Stimulated activated CD8-positive, alpha-beta memory T cell treated with anti-CD3 and anti-CD28 coated beads, Interleukin-15, amount 100 ng/mL, for 48 hours (primary cell): ENCODE results near the gene PIP4K2C.
"Not testable (repeated sequence)": the region's sequence is repeated elsewhere in the genome, so short reads cannot be mapped to it uniquely, and the experiment has no call there.

ENCODE experiments used
- DNase-seq, 2 donors: peaks; one replicate each; pipeline ENCODE4 v3.0.0-alpha.2; 2020; ENCODE audit warnings: low read depth in 2 of 2

Gene PIP4K2C

GRCh38 chr12:57636731-57637130 is 45.7 kb downstream of the PIP4K2C start:
- DNase-seq, result not testable (repeated sequence)

DNA sequence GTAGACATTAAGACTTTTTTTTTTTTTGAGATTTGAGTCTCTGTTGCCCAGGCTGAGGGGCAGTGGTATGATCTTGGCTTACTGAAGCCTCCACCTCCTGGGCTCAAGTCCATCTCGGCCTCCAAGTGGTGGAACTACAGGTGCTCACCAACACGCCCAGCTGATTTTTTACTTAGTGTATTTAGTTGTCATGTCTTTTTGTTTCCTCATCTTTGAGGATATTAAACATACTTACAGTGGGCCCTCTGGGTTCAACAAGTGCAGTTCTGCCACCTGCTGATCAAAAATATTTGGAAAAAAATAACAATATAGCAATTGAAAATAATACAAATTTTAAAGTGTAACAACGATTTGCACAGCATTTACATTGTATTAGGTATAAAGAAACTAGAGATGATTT is 46.4 kb downstream of the PIP4K2C start:
- DNase-seq, result no peak

DNA sequence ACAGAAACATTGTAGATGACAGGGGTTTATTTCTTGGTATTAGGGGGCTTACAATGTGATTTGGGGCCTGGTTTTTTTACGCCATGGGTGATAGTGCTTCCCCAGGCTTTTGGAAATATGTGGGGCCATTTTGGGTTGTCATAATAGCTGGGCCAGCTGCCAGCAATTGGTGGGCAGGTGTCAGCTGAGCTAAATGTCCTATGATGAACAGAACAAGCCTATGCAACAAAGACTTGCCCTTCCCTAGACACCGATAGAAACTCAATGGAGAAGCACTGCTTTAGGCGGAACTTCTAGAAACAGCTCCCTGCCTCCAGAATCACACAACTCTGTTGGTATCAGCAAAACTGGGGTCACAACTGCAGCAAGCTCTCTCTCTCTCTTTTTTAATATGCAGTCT is 47.1 kb downstream of the PIP4K2C start:
- no peak for DNase-seq

- DNase-seq, result no peak
Observed at GRCh38 chr12:57640175-57641042, 49.4 kb downstream of the PIP4K2C start.

- no peak for DNase-seq
Observed at GRCh38 chr12:57641699-57642442, 50.9 kb downstream of the PIP4K2C start.

DNA sequence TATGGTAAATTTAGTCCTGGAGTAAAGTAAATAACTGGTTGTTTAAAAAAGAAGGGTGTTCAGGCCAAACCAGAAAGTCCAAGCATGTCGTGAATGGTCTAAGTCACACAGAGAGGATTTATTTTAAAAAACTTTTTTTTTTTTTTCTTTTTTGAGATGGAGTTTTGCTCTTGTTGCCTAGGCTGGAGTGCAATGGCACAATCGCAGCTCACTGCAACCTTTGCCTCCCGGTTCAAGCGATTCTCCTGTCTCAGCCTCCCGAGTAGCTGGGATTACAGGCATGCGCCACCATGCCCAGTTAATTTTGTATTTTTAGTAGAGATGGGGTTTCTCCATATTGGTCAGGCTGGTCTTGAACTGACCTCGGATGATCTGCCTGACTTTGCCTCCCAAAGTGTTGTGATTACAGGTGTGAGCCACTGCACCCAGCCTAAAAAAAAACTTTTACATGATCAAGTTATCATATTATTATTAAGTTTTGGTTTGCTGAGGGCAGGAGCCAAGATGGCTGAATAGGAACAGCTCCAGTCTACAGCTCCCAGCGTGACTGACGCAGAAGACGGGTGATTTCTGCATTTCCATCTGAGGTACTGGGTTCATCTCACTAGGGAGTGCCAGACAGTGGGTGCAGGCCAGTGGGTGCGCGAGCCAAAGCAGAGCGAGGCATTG is 55.1 kb downstream of the PIP4K2C start:
- not testable (repeated sequence) for DNase-seq

DNA sequence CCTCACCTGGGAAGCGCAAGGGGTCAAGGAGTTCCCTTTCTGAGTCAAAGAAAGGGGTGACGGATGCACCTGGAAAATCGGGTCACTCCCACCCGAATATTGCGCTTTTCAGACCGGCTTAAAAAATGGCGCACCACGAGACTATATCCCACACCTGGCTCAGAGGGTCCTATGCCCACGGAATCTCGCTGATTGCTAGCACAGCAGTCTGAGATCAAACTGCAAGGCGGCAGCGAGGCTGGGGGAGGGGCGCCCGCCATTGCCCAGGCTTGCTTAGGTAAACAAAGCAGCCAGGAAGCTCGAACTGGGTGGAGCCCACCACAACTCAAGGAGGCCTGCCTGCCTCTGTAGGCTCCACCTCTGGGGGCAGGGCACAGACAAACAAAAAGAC is 55.7 kb downstream of the PIP4K2C start:
- not testable (repeated sequence) for DNase-seq
